Measurements from ENCODE around the gene ARHGAP22.

DNA sequence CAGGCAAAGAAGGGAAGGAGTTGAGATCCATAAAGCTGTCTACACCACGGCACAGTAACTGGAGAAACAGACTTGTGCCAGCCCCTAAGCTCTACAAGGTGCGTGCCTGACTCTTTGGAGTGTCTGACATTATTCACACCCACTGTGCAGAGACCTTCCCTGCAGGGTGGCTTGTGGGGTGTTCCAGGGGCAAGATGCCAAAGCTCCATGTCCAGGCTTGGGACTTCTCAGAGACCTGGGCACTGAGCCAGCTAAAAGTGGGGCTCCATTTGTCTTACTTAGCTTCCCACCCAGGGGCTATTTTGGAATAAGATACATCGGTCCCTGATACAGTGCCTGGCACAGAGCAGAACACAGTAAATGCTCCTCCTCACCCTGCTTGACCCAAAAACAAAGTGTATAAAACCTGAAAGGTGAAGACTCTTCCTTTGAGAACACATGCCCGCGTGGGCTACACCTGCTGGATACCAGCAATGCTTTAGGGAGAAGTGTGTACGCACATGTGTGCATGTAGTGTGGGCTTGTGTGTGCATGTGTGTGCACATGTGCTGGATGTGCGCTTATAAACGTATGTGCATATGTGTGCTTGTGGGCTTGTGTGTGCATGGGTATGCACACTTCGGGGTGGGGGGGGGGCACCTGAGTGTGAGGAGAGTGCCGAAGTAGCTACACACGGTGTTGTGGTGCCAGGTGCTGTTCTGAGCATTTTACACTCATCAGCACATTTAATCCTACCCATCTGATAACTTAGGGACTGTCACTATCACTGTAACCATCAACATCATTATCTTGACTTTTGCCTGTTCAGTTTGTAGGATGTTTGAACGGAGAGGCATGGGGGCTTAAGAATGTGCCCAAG lies 143.0 kb downstream of the ARHGAP22 start:
- TF ChIP-seq, protein P1, sequence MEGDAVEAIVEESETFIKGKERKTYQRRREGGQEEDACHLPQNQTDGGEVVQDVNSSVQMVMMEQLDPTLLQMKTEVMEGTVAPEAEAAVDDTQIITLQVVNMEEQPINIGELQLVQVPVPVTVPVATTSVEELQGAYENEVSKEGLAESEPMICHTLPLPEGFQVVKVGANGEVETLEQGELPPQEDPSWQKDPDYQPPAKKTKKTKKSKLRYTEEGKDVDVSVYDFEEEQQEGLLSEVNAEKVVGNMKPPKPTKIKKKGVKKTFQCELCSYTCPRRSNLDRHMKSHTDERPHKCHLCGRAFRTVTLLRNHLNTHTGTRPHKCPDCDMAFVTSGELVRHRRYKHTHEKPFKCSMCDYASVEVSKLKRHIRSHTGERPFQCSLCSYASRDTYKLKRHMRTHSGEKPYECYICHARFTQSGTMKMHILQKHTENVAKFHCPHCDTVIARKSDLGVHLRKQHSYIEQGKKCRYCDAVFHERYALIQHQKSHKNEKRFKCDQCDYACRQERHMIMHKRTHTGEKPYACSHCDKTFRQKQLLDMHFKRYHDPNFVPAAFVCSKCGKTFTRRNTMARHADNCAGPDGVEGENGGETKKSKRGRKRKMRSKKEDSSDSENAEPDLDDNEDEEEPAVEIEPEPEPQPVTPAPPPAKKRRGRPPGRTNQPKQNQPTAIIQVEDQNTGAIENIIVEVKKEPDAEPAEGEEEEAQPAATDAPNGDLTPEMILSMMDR (IDR thresholded peaks at IDR 0.05), result no peak
- TF ChIP-seq POLR2AphosphoS5 (IDR thresholded peaks at IDR 0.05), result no peak
